GM18526 (cell line): ENCODE results near the gene LTO1.

Experiments
- POLR2A ChIP-seq: IDR thresholded peaks from 3 replicates; pipeline ENCODE4 v1.6.1; 2011; ENCODE audit not compliant: insufficient read length; ENCODE audit errors: extremely low read depth

The LTO1 gene

GRCh38 chr11:69704508-69705253 is 29.5 kb upstream of the LTO1 start:
- no peak for TF ChIP-seq POLR2A

GRCh38 chr11:69703768-69704507 is 28.8 kb upstream of the LTO1 start, which contains the start of gene FGF19:
FGF19 (minus strand) TSS chr11:69704022; CDS start chr11:69703876, 146 bp downstream.
- no peak for TF ChIP-seq POLR2A

- TF ChIP-seq POLR2A, result no peak
Measured at GRCh38 chr11:69703453-69703767, 28.3 kb upstream of the LTO1 start.

- no peak for TF ChIP-seq POLR2A
Measured at GRCh38 chr11:69702769-69703452, 27.8 kb upstream of the LTO1 start.

GRCh38 chr11:69702239-69702691 is 27.1 kb upstream of the LTO1 start:
- no peak for TF ChIP-seq POLR2A

GRCh38 chr11:69700278-69701140 is 25.4 kb upstream of the LTO1 start:
- TF ChIP-seq POLR2A, result no peak

GRCh38 chr11:69699213-69699612 is 24.1 kb upstream of the LTO1 start:
- TF ChIP-seq POLR2A, result no peak

GRCh38 chr11:69698362-69698761 is 23.2 kb upstream of the LTO1 start:
- TF ChIP-seq POLR2A, result no peak

- TF ChIP-seq POLR2A, result no peak
Measured at GRCh38 chr11:69697861-69698260, 22.7 kb upstream of the LTO1 start.

GRCh38 chr11:69697469-69697843 is 22.3 kb upstream of the LTO1 start:
- no peak for TF ChIP-seq POLR2A

GRCh38 chr11:69696749-69697468 is 21.8 kb upstream of the LTO1 start:
- TF ChIP-seq POLR2A, result no peak

- no peak for TF ChIP-seq POLR2A
Measured at GRCh38 chr11:69695581-69695980, 20.4 kb upstream of the LTO1 start.

GRCh38 chr11:69694781-69695180 is 19.6 kb upstream of the LTO1 start:
- TF ChIP-seq POLR2A, result no peak

- TF ChIP-seq POLR2A, result no peak
Measured at GRCh38 chr11:69692422-69692821, 17.3 kb upstream of the LTO1 start.

GRCh38 chr11:69691463-69691862 is 16.3 kb upstream of the LTO1 start:
- TF ChIP-seq POLR2A, result no peak
